Stimulated activated naive CD8-positive, alpha-beta T cell treated with anti-CD3 and anti-CD28 coated beads, Interleukin-15, Interleukin-2, amounts not matched to agents 100 ng/mL and 50 ng/mL, for 24 hours (primary cell): Measurements from ENCODE around the gene TMEM164.

ENCODE experiments used
- H3K27ac Mint-ChIP-seq: one replicate; pipeline ENCODE4 v1.8.0; 2021; ENCODE audit warnings: mild to moderate bottlenecking, mixed read lengths
- H3K27me3 Mint-ChIP-seq: one replicate; pipeline ENCODE4 v1.8.0; 2021; ENCODE audit warnings: mixed read lengths
- H3K36me3 Mint-ChIP-seq: one replicate; pipeline ENCODE4 v1.8.0; 2021; ENCODE audit warnings: low read depth, mixed read lengths
- H3K4me1 Mint-ChIP-seq: one replicate; pipeline ENCODE4 v1.8.0; 2021; ENCODE audit warnings: low read depth, mixed read lengths
- H3K4me3 Mint-ChIP-seq: one replicate; pipeline ENCODE4 v1.8.0; 2021; ENCODE audit warnings: mild to moderate bottlenecking, mixed read lengths
- H3K9me3 Mint-ChIP-seq: one replicate; pipeline ENCODE4 v1.8.0; 2021; ENCODE audit warnings: mixed read lengths

The TMEM164 gene

DNA sequence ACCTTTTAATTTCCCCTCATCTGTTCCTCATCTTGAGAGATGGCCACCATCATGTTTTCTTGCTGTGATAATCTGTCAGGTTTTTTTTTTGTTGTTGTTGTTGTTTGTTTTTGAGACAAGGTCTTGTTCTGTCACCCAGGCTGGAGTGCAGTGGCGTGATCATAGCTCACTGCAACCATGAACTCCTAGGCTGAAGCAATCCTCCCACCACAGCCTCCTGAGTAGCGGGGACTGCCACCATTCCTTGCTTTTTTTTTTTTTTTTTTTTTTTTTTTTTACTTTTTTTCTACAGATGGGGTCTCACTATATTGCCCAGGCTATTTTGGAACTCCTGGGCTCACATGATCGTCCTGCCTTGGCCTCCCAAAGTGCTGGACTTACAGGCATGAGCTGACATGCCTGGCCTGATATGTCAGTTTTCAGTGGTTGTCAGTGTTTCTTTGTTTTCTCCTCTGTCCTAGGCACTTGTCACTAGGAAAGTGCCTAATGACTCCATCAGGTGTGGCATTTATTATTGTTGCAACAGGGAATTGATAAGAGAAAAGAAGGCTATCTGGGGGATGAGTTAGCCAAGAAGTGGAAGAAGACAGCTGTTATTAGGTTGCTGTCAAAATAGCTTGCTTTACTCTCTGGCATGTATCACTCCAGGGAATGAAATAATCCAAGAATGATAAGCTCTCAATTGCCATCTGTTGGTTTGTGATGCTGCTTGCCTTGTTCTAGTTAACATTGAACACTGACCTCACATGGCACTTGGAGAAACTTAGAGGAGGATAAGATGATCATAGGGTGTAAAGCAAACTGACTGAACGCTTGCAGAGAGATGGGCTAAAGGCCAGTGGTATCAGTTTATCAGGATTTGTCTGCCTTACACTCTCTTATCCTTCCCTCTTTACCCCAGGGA is 41.7 kb downstream of the TMEM164 start:
- H3K9me3 Mint-ChIP-seq = no peaks in the 10 kb centered on the region
- H3K36me3 Mint-ChIP-seq = peaks cover 7% of the 10 kb centered on the region
- H3K27me3 Mint-ChIP-seq = no peaks in the 10 kb centered on the region
- no peak overlapping the region for H3K4me3 Mint-ChIP-seq
- H3K27ac Mint-ChIP-seq = no peak overlapping the region
- H3K4me1 Mint-ChIP-seq = peaks cover 28% of the 10 kb centered on the region

DNA sequence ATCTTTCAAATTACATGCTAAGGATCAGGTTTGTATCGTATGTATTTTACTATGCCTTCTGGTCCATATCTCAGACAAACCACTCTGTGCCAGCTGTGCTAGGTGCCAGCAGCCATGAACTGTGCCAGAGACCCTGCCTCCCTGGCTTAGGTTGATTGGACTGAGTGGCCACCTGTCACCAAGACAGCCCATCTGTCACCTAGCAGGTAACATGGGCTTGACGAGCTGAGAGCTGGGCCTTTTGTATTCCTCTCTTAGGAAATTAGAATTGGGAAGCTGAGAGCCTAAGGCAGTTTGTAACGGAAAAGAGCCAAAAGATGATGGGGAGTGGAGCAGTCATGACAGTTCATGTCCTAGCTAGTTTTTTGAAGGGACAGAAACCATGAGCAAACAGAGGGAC is 42.5 kb downstream of the TMEM164 start:
- H3K9me3 Mint-ChIP-seq = no peaks in the 10 kb centered on the region
- H3K27ac Mint-ChIP-seq = no peak overlapping the region

DNA sequence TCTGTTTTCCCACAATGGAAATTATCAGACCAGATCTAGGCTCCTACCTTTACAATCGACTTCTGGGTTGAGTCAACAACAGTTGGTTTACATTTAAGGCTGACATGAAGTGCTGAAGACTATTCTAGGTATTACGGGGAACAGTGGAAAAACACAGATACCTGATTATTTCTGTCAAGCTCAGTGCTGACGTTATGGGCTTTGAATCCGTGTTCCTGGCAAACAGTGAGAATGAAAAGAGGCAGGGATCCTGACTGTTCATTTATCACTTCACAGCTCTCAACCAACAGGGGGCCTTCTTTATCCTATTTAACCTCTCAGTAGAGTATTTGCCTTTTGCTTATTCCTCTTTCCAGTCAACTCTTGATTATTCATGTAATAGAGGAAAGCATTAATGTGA is 43.1 kb downstream of the TMEM164 start:
- H3K4me1 Mint-ChIP-seq = peaks cover 28% of the 10 kb centered on the region
- no peaks in the 10 kb centered on the region for H3K27me3 Mint-ChIP-seq
- peaks cover 7% of the 10 kb centered on the region for H3K36me3 Mint-ChIP-seq
- H3K4me3 Mint-ChIP-seq = no peak overlapping the region
- no peaks in the 10 kb centered on the region for H3K9me3 Mint-ChIP-seq
- no peak overlapping the region for H3K27ac Mint-ChIP-seq

More for the DNA sequence above, 42.5 kb downstream of the TMEM164 start:
- H3K4me1 Mint-ChIP-seq = peaks cover 28% of the 10 kb centered on the region
- no peaks in the 10 kb centered on the region for H3K27me3 Mint-ChIP-seq
- no peak overlapping the region for H3K4me3 Mint-ChIP-seq
- peaks cover 7% of the 10 kb centered on the region for H3K36me3 Mint-ChIP-seq

DNA sequence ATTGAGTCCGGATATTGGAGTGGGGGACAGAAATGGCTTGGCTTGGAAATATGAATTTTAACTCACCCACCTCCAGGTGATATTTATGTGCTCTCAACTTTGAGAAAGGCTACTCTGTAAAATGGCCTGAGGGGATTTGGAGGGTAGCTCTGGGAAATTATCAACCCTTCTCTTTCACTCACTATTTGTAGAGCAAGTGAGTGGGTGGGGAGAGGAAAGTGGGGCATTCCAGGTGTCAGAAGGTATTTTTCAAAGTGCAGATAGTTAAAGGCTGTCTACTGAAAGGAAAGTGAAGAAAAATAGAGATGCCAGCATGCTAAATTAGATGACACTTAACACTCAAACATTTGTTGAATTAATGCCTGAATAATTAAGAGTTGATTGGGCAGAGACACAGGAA is 44.1 kb downstream of the TMEM164 start:
- Mint-ChIP-seq H3K36me3 (peaks cover 4% of the 10 kb centered on the region), H3K4me3 (no peak overlapping the region), H3K9me3 (no peaks in the 10 kb centered on the region), H3K27ac (no peak overlapping the region), H3K4me1 (peaks cover 24% of the 10 kb centered on the region), H3K27me3 (no peaks in the 10 kb centered on the region)

DNA sequence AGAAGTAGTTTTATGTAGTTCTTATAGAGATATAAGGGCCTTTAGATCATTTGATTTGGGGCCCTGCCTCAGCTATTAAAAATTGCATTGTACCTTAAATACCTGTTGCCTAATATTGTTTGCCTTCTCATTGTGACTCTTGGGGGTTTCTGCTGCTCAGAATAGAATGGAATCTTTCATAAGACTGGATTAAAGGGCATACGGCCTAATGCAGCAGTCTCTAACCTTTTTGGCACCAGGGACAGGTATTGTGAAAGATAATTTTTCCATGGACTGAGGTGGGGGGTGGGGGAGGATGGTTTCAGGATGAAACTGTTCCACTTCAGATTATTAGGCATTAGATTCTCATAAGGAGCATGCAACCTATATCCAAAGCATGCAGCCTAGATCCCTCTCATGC is 46.2 kb downstream of the TMEM164 start:
- Mint-ChIP-seq H3K27ac (no peak overlapping the region), H3K9me3 (no peaks in the 10 kb centered on the region), H3K4me1 (peaks cover 7% of the 10 kb centered on the region), H3K36me3 (peaks cover 5% of the 10 kb centered on the region), H3K27me3 (no peaks in the 10 kb centered on the region), H3K4me3 (no peak overlapping the region)

DNA sequence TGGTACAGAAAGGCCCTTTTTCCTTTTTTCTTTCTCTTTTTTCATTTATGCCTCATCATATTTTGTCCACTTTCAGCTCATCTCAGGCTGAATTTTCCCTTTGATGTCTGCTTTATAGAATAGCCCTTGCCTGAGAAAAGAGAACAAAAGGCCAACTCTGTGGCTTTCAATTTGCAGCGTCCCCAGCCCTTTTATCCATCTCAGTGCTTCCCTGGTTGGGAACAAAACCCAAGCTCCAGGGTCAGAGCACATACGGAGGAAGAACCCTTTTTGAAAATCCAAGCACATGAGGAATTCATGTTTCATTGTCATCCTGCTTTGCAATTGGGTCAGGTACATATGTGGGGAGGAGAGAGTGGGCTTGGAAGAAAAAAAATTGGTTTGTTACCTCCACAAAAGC is 47.5 kb downstream of the TMEM164 start:
- Mint-ChIP-seq H3K9me3 (no peaks in the 10 kb centered on the region), H3K27me3 (no peaks in the 10 kb centered on the region), H3K36me3 (peaks cover 12% of the 10 kb centered on the region), H3K4me3 (no peak overlapping the region), H3K27ac (no peak overlapping the region), H3K4me1 (peaks cover 7% of the 10 kb centered on the region)

DNA sequence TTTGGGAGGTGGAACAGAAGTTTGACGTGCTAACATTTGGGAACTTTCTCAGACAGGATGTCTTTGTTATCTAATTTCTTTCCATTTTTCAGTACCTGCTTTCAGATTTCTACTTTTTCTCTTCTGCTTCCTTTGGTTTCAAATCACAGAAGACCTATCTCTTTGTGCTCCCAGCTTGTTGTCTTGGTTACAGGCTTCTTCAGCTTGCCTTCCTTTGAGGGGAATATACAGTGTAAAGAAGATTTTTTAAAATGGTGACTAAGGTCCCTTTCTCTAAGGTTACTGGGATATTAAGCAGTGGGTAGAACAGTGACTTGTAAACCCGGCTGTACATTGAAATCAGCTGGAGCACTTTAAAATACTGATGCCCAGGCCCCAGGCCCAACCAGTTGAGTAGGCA is 48.0 kb downstream of the TMEM164 start:
- H3K9me3 Mint-ChIP-seq = no peaks in the 10 kb centered on the region
- no peak overlapping the region for H3K4me3 Mint-ChIP-seq
- no peak overlapping the region for H3K27ac Mint-ChIP-seq
- peaks cover 16% of the 10 kb centered on the region for H3K36me3 Mint-ChIP-seq
- H3K27me3 Mint-ChIP-seq = no peaks in the 10 kb centered on the region
- peaks cover 12% of the 10 kb centered on the region for H3K4me1 Mint-ChIP-seq

DNA sequence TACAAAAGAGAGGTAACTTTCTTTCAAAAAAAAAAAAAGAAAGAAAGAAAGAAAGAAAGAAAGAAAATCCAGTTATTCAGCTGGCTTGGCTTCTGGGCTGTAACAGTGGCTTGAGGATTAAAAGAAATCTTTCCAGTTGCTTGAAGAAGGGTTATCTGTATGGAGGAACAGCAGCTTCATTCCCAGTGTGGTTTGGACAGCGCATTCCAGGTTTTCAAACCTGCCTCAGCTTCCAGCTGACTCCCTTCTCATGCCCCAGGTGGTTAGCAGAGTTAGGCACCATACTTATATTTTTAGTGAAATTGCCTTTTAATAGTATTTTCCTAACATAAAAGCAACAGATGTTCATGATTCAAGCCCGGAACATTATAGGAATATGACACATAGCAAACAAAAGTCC is 48.6 kb downstream of the TMEM164 start:
- Mint-ChIP-seq H3K4me3 (no peak overlapping the region), H3K4me1 (peaks cover 19% of the 10 kb centered on the region), H3K27ac (no peak overlapping the region), H3K9me3 (no peaks in the 10 kb centered on the region), H3K36me3 (peaks cover 16% of the 10 kb centered on the region), H3K27me3 (no peaks in the 10 kb centered on the region)

DNA sequence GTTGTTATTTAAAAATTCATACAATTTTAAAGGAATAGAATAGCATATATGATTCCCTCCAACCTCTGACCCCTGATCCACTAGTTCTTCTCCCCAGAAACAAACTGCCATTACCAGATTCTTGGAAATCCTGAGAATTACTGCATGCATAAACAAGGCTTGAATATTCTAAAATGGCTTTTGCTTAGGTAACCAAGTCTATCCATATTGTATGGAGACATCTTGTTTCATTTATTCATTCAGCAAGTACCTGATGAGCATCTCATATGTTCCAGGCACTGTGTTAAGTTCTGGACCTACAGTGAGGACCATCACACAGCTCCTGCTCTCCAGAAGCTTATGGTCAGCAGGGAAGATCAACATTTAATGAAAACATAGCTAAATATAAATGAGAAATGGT is 49.4 kb downstream of the TMEM164 start:
- H3K36me3 Mint-ChIP-seq = peaks cover 16% of the 10 kb centered on the region
- H3K9me3 Mint-ChIP-seq = no peaks in the 10 kb centered on the region
- H3K4me3 Mint-ChIP-seq = no peak overlapping the region
- no peaks in the 10 kb centered on the region for H3K27me3 Mint-ChIP-seq
- peaks cover 18% of the 10 kb centered on the region for H3K4me1 Mint-ChIP-seq
- H3K27ac Mint-ChIP-seq = no peak overlapping the region

DNA sequence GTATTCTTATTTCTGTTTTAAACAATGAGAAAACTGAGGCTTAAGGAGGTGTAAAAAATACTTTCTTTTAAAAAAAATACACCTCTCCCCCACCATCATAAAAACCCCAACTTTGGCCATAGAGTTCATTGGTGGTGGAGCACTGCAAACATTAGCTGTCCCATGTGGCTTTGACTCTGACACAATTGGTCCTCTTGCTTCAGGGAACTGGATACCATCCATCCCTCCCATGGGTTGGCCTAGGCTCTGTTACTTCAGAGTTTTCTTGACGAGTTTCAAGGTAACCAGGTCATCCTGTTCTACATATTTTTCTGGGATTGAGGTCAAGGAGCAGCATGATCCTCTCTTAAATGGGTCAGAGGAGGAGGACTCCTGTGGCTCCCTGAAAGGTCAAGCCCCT is 50.5 kb downstream of the TMEM164 start:
- H3K9me3 Mint-ChIP-seq = no peaks in the 10 kb centered on the region

DNA sequence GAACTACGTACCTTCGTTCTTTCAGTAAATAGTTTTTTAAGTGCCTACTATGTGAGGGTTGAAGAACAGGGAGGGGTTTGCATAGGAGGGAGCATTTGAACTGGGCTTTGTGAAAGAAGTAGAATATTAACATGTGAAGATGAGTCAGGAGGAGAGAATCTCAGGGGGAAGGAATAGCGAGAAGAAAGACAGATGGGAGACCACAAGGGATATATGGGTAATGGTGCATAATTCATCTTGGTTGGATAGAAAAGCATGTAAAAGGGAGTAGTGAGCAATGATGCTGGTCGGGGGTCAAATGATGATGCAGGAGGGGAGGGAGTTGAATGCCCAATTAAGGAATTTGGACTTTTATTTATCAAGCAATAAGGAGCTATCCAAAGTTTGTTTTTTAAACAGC is 52.7 kb downstream of the TMEM164 start:
- no peaks in the 10 kb centered on the region for H3K27me3 Mint-ChIP-seq

More for the DNA sequence above, 50.5 kb downstream of the TMEM164 start:
- no peaks in the 10 kb centered on the region for H3K27me3 Mint-ChIP-seq
- H3K36me3 Mint-ChIP-seq = peaks cover 15% of the 10 kb centered on the region
- peaks cover 16% of the 10 kb centered on the region for H3K4me1 Mint-ChIP-seq
- H3K27ac Mint-ChIP-seq = no peak overlapping the region
- no peak overlapping the region for H3K4me3 Mint-ChIP-seq

DNA sequence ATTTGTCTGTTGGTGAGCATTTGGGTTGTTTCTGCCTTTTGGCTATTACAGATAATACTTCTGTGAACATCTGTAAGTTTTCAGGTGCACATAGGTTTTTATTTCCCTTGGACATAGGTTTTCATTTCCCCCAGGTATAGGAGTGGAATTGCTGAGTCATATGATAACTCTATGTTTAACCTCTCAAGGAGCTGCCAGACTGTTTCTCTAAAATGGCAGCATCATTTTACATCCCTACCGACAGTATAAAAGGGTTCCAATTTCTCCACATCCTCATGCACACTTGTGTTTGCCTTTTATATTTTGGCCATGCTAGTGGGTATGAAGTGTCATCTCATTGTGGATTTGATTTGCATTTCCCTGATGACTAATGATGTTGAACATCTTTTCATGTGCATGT is 53.5 kb downstream of the TMEM164 start:
- Mint-ChIP-seq H3K27ac (no peak overlapping the region), H3K27me3 (no peaks in the 10 kb centered on the region), H3K9me3 (no peaks in the 10 kb centered on the region)

More for the DNA sequence above, 52.7 kb downstream of the TMEM164 start:
- Mint-ChIP-seq H3K36me3 (peaks cover 13% of the 10 kb centered on the region), H3K4me3 (no peak overlapping the region), H3K27ac (peak overlapping the region; percentile 23), H3K4me1 (peaks cover 16% of the 10 kb centered on the region), H3K9me3 (no peaks in the 10 kb centered on the region)

DNA sequence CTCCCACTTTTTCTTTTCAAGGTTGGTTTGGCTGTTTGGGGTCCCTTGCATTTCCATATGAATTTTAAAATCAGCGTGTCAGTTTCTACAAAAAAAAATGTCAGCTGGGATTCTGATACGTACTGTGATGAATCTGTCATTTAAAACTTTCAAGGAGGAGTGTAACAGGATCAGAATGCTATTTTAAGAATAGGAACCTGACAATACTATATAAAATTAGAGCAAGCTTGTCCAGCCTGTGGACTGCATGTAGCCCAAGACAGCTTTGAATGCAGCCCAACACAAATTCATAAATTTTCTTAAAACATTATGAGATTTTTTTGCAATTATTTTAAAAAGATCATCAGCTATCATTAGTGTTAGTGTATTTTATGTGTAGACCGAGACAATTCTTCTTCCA is 56.5 kb downstream of the TMEM164 start:
- H3K27ac Mint-ChIP-seq = no peak overlapping the region
- no peaks in the 10 kb centered on the region for H3K9me3 Mint-ChIP-seq
- peaks cover 14% of the 10 kb centered on the region for H3K36me3 Mint-ChIP-seq
- H3K4me3 Mint-ChIP-seq = no peak overlapping the region
- H3K27me3 Mint-ChIP-seq = no peaks in the 10 kb centered on the region
- peaks cover 16% of the 10 kb centered on the region for H3K4me1 Mint-ChIP-seq

More for the DNA sequence above, 53.5 kb downstream of the TMEM164 start:
- peaks cover 16% of the 10 kb centered on the region for H3K4me1 Mint-ChIP-seq
- H3K4me3 Mint-ChIP-seq = no peak overlapping the region
- peaks cover 13% of the 10 kb centered on the region for H3K36me3 Mint-ChIP-seq

DNA sequence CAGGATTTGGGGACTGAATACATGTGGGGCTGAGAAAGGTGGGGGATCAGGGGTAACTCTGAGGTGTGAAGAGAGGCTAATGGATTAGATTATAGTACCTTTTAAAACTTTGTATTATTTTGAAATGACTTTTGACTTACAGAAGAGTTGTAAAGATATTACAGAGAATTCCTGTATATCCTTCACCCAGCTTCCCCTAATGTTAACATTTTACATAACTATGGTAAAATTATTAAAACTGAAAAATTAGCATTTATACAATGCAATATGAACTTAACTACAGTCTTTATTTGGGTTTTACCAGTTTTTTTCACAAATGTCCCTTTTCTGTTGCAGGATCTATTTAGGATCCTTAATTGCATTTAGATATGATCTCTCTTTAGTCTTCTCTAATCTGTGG is 57.4 kb downstream of the TMEM164 start:
- Mint-ChIP-seq H3K27me3 (no peaks in the 10 kb centered on the region), H3K36me3 (peaks cover 9% of the 10 kb centered on the region), H3K4me3 (no peak overlapping the region), H3K4me1 (peaks cover 16% of the 10 kb centered on the region), H3K9me3 (no peaks in the 10 kb centered on the region), H3K27ac (no peak overlapping the region)

DNA sequence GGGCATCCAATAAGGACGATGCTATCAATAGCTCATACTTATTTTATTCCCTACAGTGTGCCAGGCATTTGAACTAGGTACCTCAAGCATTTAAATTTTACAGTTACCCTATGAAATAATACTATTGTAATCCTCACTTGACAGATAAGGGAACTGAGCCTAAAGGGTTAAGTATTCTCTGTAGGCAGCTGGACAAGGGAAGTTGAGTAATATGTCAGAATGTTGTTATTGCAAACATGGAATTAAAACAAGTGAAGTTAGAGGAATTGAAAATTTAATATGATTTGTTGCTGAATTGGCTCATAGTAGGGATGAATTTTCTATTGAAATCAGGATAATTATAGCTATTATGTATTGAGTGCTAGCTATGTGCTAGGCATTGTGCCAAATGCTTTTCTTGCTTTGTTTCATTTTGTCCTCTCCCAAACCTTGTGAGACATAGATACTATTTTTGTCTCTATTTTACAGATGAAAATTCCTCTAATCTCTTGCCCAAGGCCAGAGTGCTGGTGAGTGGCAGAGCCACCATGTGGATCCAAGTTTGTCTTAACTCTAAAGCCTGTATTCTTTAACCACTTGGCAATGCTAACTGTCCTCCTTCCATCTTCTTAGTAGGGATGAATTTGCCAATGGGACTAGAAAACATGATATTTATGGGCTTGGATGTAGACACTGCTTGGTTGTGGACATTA is 58.1 kb downstream of the TMEM164 start:
- no peaks in the 10 kb centered on the region for H3K9me3 Mint-ChIP-seq
- no peak overlapping the region for H3K4me3 Mint-ChIP-seq
- H3K4me1 Mint-ChIP-seq = peaks cover 10% of the 10 kb centered on the region
- peaks cover 4% of the 10 kb centered on the region for H3K36me3 Mint-ChIP-seq
- no peak overlapping the region for H3K27ac Mint-ChIP-seq
- no peaks in the 10 kb centered on the region for H3K27me3 Mint-ChIP-seq
